Uterus (tissue), 2 donors: Measurements from ENCODE around the gene ZNF608.

Experiments used
- POLR2A ChIP-seq, 2 donors: fragments of 450-650 bp; IDR thresholded peaks; one replicate each; pipeline ENCODE4 v1.6.1; 2016; ENCODE audit warnings: antibody characterized with exemption in 2 of 2, mild to moderate bottlenecking in 1 of 2, moderate library complexity in 1 of 2
- TF ChIP-seq, protein P1 (sequence below), 4 experiments: fragments of 200-600 bp in 2 of 4; fragments of 450-650 bp in 2 of 4; sonication (generic) in 2 of 4; IDR thresholded peaks; one replicate each; pipeline ENCODE4 v1.5.1; 2016 to 2019; ENCODE audit warnings: antibody characterized with exemption in 4 of 4, mild to moderate bottlenecking in 2 of 4, moderate library complexity in 1 of 4

DNA sequence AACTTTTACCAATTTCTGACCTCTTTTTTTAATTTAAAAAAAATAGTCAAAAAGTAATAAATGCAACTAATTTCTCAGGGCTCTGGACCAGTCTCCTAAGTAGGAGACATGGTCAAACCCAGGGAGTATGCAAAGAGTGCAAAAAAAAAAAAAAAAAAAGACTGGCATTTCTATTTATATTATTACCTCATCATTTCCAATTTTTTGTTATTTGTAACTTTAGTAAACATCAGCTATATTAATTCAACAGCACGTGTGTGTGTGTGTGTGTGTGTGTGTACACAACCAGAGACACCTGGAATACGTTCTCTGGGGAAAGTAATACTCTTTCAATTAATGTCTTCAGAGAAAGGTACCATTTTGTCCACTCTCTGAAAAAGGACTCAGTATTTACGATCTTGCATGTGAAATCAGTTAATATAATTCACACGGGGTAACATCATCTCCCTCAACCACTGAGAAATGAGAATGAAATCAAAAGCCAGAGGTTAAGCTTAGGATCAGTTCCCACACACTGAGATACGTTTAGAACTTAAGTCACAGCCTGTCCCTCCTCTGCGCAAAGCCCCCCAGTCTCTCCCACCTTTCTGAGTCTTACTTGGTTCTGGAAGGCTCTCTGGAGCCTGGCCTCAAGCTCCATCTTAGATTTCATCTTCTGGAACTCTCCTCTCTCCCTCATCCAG is 21.9 kb downstream of the ZNF608 start:
- TF ChIP-seq, protein P1, sequence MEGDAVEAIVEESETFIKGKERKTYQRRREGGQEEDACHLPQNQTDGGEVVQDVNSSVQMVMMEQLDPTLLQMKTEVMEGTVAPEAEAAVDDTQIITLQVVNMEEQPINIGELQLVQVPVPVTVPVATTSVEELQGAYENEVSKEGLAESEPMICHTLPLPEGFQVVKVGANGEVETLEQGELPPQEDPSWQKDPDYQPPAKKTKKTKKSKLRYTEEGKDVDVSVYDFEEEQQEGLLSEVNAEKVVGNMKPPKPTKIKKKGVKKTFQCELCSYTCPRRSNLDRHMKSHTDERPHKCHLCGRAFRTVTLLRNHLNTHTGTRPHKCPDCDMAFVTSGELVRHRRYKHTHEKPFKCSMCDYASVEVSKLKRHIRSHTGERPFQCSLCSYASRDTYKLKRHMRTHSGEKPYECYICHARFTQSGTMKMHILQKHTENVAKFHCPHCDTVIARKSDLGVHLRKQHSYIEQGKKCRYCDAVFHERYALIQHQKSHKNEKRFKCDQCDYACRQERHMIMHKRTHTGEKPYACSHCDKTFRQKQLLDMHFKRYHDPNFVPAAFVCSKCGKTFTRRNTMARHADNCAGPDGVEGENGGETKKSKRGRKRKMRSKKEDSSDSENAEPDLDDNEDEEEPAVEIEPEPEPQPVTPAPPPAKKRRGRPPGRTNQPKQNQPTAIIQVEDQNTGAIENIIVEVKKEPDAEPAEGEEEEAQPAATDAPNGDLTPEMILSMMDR (IDR thresholded peaks at IDR 0.05): no peak
- no peak for TF ChIP-seq POLR2A (IDR thresholded peaks at IDR 0.05)
